ENCODE data around the gene TRIM46.

TRIM46 gene

DNA sequence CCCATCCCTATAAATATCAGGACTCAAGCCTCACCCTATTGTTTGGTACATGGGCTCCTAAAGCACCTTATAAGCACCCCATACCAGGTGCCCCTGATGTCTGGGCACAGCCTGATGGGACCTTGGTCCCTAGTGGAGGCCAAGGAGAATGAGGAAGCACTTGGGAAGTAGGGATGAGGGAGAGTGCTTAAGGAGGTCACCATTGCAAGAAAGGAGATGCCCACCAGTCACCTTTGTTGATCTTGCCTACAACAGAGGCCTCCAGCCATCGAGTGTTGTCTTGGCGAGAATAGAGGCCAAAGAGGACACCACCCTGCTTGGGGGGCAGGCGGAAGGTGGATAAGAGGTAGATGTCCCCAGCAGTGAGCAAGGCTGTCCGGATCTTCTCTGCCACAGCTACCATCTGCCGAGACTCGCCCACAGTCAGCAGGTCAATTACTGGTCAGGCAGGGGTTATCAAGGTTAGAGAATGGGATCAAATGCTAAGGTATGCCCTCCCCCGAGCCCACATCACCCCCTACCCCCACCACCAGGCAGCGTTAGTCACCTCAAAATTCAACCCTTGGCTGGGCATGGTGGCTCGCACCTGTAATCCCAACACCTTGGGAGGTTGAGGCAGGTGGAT, 32.4 kb downstream of the TRIM46 start:
- TF ChIP-seq, protein P1, sequence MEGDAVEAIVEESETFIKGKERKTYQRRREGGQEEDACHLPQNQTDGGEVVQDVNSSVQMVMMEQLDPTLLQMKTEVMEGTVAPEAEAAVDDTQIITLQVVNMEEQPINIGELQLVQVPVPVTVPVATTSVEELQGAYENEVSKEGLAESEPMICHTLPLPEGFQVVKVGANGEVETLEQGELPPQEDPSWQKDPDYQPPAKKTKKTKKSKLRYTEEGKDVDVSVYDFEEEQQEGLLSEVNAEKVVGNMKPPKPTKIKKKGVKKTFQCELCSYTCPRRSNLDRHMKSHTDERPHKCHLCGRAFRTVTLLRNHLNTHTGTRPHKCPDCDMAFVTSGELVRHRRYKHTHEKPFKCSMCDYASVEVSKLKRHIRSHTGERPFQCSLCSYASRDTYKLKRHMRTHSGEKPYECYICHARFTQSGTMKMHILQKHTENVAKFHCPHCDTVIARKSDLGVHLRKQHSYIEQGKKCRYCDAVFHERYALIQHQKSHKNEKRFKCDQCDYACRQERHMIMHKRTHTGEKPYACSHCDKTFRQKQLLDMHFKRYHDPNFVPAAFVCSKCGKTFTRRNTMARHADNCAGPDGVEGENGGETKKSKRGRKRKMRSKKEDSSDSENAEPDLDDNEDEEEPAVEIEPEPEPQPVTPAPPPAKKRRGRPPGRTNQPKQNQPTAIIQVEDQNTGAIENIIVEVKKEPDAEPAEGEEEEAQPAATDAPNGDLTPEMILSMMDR (IDR thresholded peaks at IDR 0.05), result no peak
- Mint-ChIP-seq H3K27ac (no peak overlapping the region), H3K4me3 (peak overlapping the region; percentile 47), H3K27me3 (ENCODE audit: low read depth, poor library complexity) (no peaks in the 10 kb centered on the region), H3K9me3 (no peaks in the 10 kb centered on the region), H3K4me1 (peaks cover 39% of the 10 kb centered on the region), H3K36me3 (ENCODE audit: low read depth) (peaks cover 5% of the 10 kb centered on the region)
- DNase-seq, result no peak

DNA sequence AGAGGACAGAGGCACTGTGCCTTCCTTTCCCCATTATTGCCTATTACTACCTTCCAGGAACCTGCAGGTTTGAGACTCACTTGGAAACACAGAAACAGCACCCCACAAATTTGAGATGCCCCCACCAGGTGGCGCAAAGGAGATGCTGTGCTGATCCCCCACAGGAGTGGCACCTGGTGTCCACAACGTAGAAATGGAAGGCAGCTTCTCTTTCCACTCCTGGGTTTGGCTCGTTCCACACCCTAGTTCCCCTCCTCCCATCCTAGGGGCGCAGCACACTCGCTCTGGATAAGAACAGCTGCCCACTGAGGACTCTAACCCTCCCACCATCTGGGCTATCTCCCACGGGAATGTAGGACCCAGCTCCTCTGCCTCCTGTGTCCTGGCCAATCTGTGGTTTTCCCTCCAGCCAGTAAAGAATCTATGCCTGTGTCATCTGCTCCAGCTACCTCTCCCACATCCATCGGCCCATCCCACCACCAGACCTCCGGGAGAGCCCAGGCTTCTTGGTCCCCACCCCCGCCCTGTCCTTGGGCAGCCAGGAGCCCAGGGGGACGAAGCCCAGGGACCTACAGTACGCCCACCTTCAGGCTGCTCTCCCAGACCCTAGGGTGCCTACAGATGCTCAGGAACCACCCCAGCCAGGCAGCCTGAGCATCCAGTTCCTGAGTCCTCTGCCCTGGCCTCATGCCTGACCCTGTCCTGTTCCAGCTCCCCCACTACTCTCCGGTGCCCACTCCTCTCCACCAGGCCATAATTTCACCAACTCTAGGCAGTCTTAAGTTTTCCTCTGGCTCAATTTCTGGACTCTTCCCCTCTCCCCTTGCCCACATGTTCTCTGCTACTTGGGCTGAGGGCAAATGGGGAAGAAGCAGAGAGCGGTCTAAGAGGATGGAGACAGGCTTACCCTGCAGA, 33.5 kb downstream of the TRIM46 start:
- Mint-ChIP-seq H3K4me3 (peak overlapping the region; percentile 93), H3K36me3 (ENCODE audit: low read depth) (peaks cover 5% of the 10 kb centered on the region), H3K9me3 (no peaks in the 10 kb centered on the region), H3K27ac (peak overlapping the region; percentile 95), H3K4me1 (peaks cover 39% of the 10 kb centered on the region), H3K27me3 (ENCODE audit: low read depth, poor library complexity) (no peaks in the 10 kb centered on the region)
- TF ChIP-seq, protein P1 (IDR thresholded peaks at IDR 0.05), result peak; percentile 74
- peak; percentile 90 for DNase-seq

GRCh38 chr1:155207806-155208540, 34.3 kb downstream of the TRIM46 start, which contains the start of gene THBS3:
TSS of gene THBS3 (minus strand) at chr1:155207897. CDS start at chr1:155207876, 21 bp downstream.
- DNase-seq, result peak; percentile 52

GRCh38 chr1:155208541-155209311, 35.1 kb downstream of the TRIM46 start, which contains the start of gene MTX1:
TSS of gene MTX1 (plus strand) at chr1:155208695. CDS start at chr1:155208805, 110 bp downstream.
- TF ChIP-seq, protein P1 (IDR thresholded peaks at IDR 0.05), result no peak
- no peaks in the 10 kb centered on the region for H3K27me3 Mint-ChIP-seq (ENCODE audit: low read depth, poor library complexity)
- DNase-seq, result peak; percentile 90
- H3K4me3 Mint-ChIP-seq, result peak within 1 kb of the TSS; percentile 93
- H3K36me3 Mint-ChIP-seq (ENCODE audit: low read depth), result no peaks in the 10 kb centered on the region
- no peaks in the 10 kb centered on the region for H3K9me3 Mint-ChIP-seq
- peak within 1 kb of the TSS; percentile 99 for H3K27ac Mint-ChIP-seq
- H3K4me1 Mint-ChIP-seq, result peaks cover 39% of the 10 kb centered on the region

More at GRCh38 chr1:155207806-155208540, 34.3 kb downstream of the TRIM46 start, which contains the start of gene THBS3:
- Mint-ChIP-seq H3K4me1 (peaks cover 39% of the 10 kb centered on the region), H3K36me3 (ENCODE audit: low read depth) (peaks cover 5% of the 10 kb centered on the region), H3K27ac (peak within 1 kb of the TSS; percentile 99), H3K27me3 (ENCODE audit: low read depth, poor library complexity) (no peaks in the 10 kb centered on the region), H3K9me3 (no peaks in the 10 kb centered on the region), H3K4me3 (peak within 1 kb of the TSS; percentile 93)
- TF ChIP-seq, protein P1 (IDR thresholded peaks at IDR 0.05), result no peak

- H3K36me3 Mint-ChIP-seq (ENCODE audit: low read depth), result no peaks in the 10 kb centered on the region
- peaks cover 39% of the 10 kb centered on the region for H3K4me1 Mint-ChIP-seq
- no peaks in the 10 kb centered on the region for H3K27me3 Mint-ChIP-seq (ENCODE audit: low read depth, poor library complexity)
- TF ChIP-seq, protein P1 (IDR thresholded peaks at IDR 0.05), result no peak
- peak overlapping the region; percentile 99 for H3K27ac Mint-ChIP-seq
- H3K4me3 Mint-ChIP-seq, result peak overlapping the region; percentile 93
- DNase-seq, result no peak
- no peaks in the 10 kb centered on the region for H3K9me3 Mint-ChIP-seq
Observed at GRCh38 chr1:155209312-155209721, 35.7 kb downstream of the TRIM46 start.

Measured in nephron progenitor cell (in vitro differentiated cells).